Upper lobe of left lung (tissue), 4 donors: ENCODE measurements around the gene C16orf92.

Source experiments
- POLR2A ChIP-seq, 4 donors: fragments of 450-650 bp; IDR thresholded peaks; one replicate each; pipeline ENCODE4 v1.5.1; 2016 to 2017; ENCODE audit warnings: antibody characterized with exemption in 4 of 4, mild to moderate bottlenecking in 2 of 4
- POLR2AphosphoS5 ChIP-seq, 2 donors: sonication (generic); formaldehyde crosslinking; IDR thresholded peaks; one replicate each; pipeline ENCODE4 v1.5.1; 2017; ENCODE audit warnings: antibody characterized with exemption in 2 of 2
- TF ChIP-seq, protein P1 (sequence below), 6 experiments: fragments of 450-650 bp in 4 of 6; fragments of 200-600 bp in 2 of 6; sonication (generic) in 2 of 6; IDR thresholded peaks; one replicate each; pipeline ENCODE4 v1.5.1; 2016 to 2019; ENCODE audit warnings: antibody characterized with exemption in 6 of 6

DNA sequence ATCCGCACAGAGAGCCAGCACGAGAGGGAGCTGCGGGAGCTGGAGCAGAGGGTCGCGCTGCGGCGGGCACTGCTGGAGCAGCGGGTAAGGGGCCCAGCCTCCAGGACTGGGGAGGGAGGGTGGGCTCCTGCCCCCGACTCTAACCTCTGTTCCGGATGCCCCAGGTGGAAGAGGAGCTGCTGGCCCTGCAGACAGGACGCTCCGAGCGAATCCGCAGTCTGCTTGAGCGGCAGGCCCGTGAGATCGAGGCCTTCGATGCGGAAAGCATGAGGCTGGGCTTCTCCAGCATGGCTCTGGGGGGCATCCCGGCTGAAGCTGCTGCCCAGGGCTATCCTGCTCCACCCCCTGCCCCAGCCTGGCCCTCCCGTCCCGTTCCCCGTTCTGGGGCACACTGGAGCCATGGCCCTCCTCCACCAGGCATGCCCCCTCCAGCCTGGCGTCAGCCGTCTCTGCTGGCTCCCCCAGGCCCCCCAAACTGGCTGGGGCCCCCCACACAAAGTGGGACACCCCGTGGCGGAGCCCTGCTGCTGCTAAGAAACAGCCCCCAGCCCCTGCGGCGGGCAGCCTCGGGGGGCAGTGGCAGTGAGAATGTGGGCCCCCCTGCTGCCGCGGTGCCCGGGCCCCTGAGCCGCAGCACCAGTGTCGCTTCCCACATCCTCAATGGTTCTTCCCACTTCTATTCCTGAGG, 32.0 kb upstream of the C16orf92 start:
- no peak for TF ChIP-seq POLR2A (IDR thresholded peaks at IDR 0.05)
- TF ChIP-seq, protein P1, sequence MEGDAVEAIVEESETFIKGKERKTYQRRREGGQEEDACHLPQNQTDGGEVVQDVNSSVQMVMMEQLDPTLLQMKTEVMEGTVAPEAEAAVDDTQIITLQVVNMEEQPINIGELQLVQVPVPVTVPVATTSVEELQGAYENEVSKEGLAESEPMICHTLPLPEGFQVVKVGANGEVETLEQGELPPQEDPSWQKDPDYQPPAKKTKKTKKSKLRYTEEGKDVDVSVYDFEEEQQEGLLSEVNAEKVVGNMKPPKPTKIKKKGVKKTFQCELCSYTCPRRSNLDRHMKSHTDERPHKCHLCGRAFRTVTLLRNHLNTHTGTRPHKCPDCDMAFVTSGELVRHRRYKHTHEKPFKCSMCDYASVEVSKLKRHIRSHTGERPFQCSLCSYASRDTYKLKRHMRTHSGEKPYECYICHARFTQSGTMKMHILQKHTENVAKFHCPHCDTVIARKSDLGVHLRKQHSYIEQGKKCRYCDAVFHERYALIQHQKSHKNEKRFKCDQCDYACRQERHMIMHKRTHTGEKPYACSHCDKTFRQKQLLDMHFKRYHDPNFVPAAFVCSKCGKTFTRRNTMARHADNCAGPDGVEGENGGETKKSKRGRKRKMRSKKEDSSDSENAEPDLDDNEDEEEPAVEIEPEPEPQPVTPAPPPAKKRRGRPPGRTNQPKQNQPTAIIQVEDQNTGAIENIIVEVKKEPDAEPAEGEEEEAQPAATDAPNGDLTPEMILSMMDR (IDR thresholded peaks at IDR 0.05), result no peak
- TF ChIP-seq POLR2AphosphoS5 (IDR thresholded peaks at IDR 0.05), result no peak
